ENCODE measurements around the gene DHH. TPM values are rescaled to one million over a fixed set of nuclear protein-coding genes. Genes with fewer than 3 reads are reported as not detected.

DHH gene
- total RNA-seq, 4 donors from 2014 or later: 0.66 to 3.0 (median 1.9) TPM

- H3K36me3 ChIP-seq: no peaks in the 10 kb centered on the region
- WGBS: 32% methylated on average over 6 of the region's 6 CpGs
- no peak for DNase-seq (ENCODE audit: extremely low spot score)
- H3K4me1 ChIP-seq: no peaks in the 10 kb centered on the region
- TF ChIP-seq CTCF (IDR thresholded peaks at IDR 0.05): peak; percentile 55 to 66 (median 57)
- TF ChIP-seq POLR2AphosphoS5 (IDR thresholded peaks at IDR 0.05): peak in 1 of 2 donors; percentile 46
- no peak for TF ChIP-seq POLR2A (IDR thresholded peaks at IDR 0.05; ENCODE audit: low read depth)
- TF ChIP-seq EP300 (IDR thresholded peaks at IDR 0.05): no peak
- no peak overlapping the region for H3K27ac ChIP-seq (replicated peaks in 1 of 4)
- no peak overlapping the region for H3K4me3 ChIP-seq
- H3K9me3 ChIP-seq: no peaks in the 10 kb centered on the region
- intact Hi-C loops (cut with DNase I): loop anchor here (5.0 kb wide), 1 partner anchor 34 kb away; no protein-coding TSS in a partner anchor
- no peaks in the 10 kb centered on the region for H3K27me3 ChIP-seq
These were observed 26.6 kb upstream of the DHH start for GRCh38 chr12:49121047-49121696.

GRCh38 chr12:49111206-49111605 lies 16.6 kb upstream of the DHH start:
- no peak for TF ChIP-seq CTCF (IDR thresholded peaks at IDR 0.05)
- TF ChIP-seq EP300 (IDR thresholded peaks at IDR 0.05): no peak
- TF ChIP-seq POLR2AphosphoS5 (IDR thresholded peaks at IDR 0.05): no peak
- peak overlapping the region; percentile 74 to 89 (median 80) for H3K4me3 ChIP-seq
- H3K9me3 ChIP-seq: no peaks in the 10 kb centered on the region
- 54% methylated on average over 6 of the region's 6 CpGs for WGBS
- no peak for DNase-seq (ENCODE audit: extremely low spot score)
- peaks cover 32 to 44% (median 42%) of the 10 kb centered on the region in 4 donors for H3K4me1 ChIP-seq
- intact Hi-C loops (cut with DNase I): loop anchor here (5.0 kb wide), 2 partner anchors 44 to 126 kb away; partner anchors contain the start of gene RHEBL1
- H3K27ac ChIP-seq (replicated peaks in 1 of 4): peak overlapping the region; percentile 94 to 99 (median 96)
- H3K27me3 ChIP-seq: no peaks in the 10 kb centered on the region
- peaks cover 0 to 13% (median 8%) of the 10 kb centered on the region in 4 donors for H3K36me3 ChIP-seq

GRCh38 chr12:49110464-49111155 lies 16.0 kb upstream of the DHH start, which contains the start of gene LMBR1L:
Gene LMBR1L (minus strand): TSS chr12:49110847. CDS start chr12:49110555, 292 bp downstream.
- H3K4me1 ChIP-seq: peaks cover 38 to 50% (median 48%) of the 10 kb centered on the region in 4 donors
- peaks cover 0 to 16% (median 12%) of the 10 kb centered on the region in 4 donors for H3K36me3 ChIP-seq
- TF ChIP-seq EP300 (IDR thresholded peaks at IDR 0.05) (no peak), POLR2A (IDR thresholded peaks at IDR 0.05; ENCODE audit: low read depth) (peak; percentile 68), CTCF (IDR thresholded peaks at IDR 0.05) (peak; percentile 23 to 62 (median 59)), POLR2AphosphoS5 (IDR thresholded peaks at IDR 0.05) (peak; percentile 94 to 98)
- intact Hi-C loops (cut with DNase I): loop anchor here (5.0 kb wide), 2 partner anchors 43 to 127 kb away; partner anchors contain the start of gene RHEBL1
- H3K9me3 ChIP-seq: no peaks in the 10 kb centered on the region
- H3K4me3 ChIP-seq: peak within 1 kb of the TSS; percentile 74 to 89 (median 80)
- H3K27ac ChIP-seq (replicated peaks in 1 of 4): peak within 1 kb of the TSS; percentile 94 to 99 (median 96)
- 0% methylated on average over 36 of the region's 43 CpGs for WGBS
- H3K27me3 ChIP-seq: no peaks in the 10 kb centered on the region
- DNase-seq (ENCODE audit: extremely low spot score): peak; percentile 100

GRCh38 chr12:49109641-49110463 lies 15.3 kb upstream of the DHH start:
- DNase-seq (ENCODE audit: extremely low spot score): no peak
- H3K27me3 ChIP-seq: no peaks in the 10 kb centered on the region
- 4% methylated on average over 31 of the region's 33 CpGs for WGBS
- no peak for TF ChIP-seq CTCF (IDR thresholded peaks at IDR 0.05)
- no peak for TF ChIP-seq EP300 (IDR thresholded peaks at IDR 0.05)
- no peak for TF ChIP-seq POLR2AphosphoS5 (IDR thresholded peaks at IDR 0.05)
- no peak for TF ChIP-seq POLR2A (IDR thresholded peaks at IDR 0.05; ENCODE audit: low read depth)
- peak overlapping the region; percentile 94 to 99 (median 96) for H3K27ac ChIP-seq (replicated peaks in 1 of 4)
- H3K9me3 ChIP-seq: no peaks in the 10 kb centered on the region
- peaks cover 0 to 23% (median 16%) of the 10 kb centered on the region in 4 donors for H3K36me3 ChIP-seq
- intact Hi-C loops (cut with DNase I): loop anchor here (5.0 kb wide), 2 partner anchors 43 to 127 kb away; partner anchors contain the start of gene RHEBL1
- peaks cover 46 to 57% (median 56%) of the 10 kb centered on the region in 4 donors for H3K4me1 ChIP-seq
- H3K4me3 ChIP-seq: peak overlapping the region; percentile 74 to 89 (median 80)
